HG03521 (cell line): ENCODE measurements around the gene RBFOX2.
A peak's percentile ranks its signal among the peaks of the same experiment; 100 is the strongest.
"Not testable (repeated sequence)": the region's sequence is repeated elsewhere in the genome, so short reads cannot be mapped to it uniquely, and the experiment has no call there.

Source experiments
- ATAC-seq: cut with Tn5 transposase; IDR thresholded peaks from one replicate; pipeline ENCODE4 v1.9.1; 2021; ENCODE audit warnings: mild to moderate bottlenecking, moderate library complexity; ENCODE audit not compliant: unreplicated experiment

Gene RBFOX2

GRCh38 chr22:35795476-35795875 lies 233.1 kb downstream of the RBFOX2 start:
- no peak for ATAC-seq

- ATAC-seq, result no peak
Observed at GRCh38 chr22:35792506-35792905, 236.1 kb downstream of the RBFOX2 start.

GRCh38 chr22:35791788-35792187 lies 236.8 kb downstream of the RBFOX2 start:
- not testable (repeated sequence) for ATAC-seq

GRCh38 chr22:35785181-35785923 lies 243.3 kb downstream of the RBFOX2 start:
- ATAC-seq, result no peak

GRCh38 chr22:35784633-35785032 lies 244.0 kb downstream of the RBFOX2 start:
- ATAC-seq, result no peak

GRCh38 chr22:35783943-35784614 lies 244.5 kb downstream of the RBFOX2 start:
- no peak for ATAC-seq

GRCh38 chr22:35782504-35782903 lies 246.1 kb downstream of the RBFOX2 start:
- ATAC-seq, result no peak

- ATAC-seq, result no peak
Observed at GRCh38 chr22:35781898-35782297, 246.7 kb downstream of the RBFOX2 start.

- no peak for ATAC-seq
Observed at GRCh38 chr22:35777335-35777975, 251.2 kb downstream of the RBFOX2 start.

GRCh38 chr22:35775339-35775738 lies 253.3 kb downstream of the RBFOX2 start:
- ATAC-seq, result no peak

GRCh38 chr22:35769974-35770373 lies 258.6 kb downstream of the RBFOX2 start:
- no peak for ATAC-seq

- no peak for ATAC-seq
Observed at GRCh38 chr22:35766654-35767580, 261.7 kb downstream of the RBFOX2 start.

GRCh38 chr22:35761037-35761436 lies 267.6 kb downstream of the RBFOX2 start:
- no peak for ATAC-seq

GRCh38 chr22:35758394-35758793 lies 270.2 kb downstream of the RBFOX2 start:
- ATAC-seq, result no peak

GRCh38 chr22:35756722-35757121 lies 271.9 kb downstream of the RBFOX2 start:
- ATAC-seq, result no peak

- no peak for ATAC-seq
Observed at GRCh38 chr22:35754761-35755160, 273.9 kb downstream of the RBFOX2 start.

GRCh38 chr22:35752863-35753189 lies 275.8 kb downstream of the RBFOX2 start:
- no peak for ATAC-seq

- no peak for ATAC-seq
Observed at GRCh38 chr22:35752006-35752862, 276.4 kb downstream of the RBFOX2 start.

GRCh38 chr22:35749808-35750207 lies 278.8 kb downstream of the RBFOX2 start:
- peak; percentile 58 for ATAC-seq
